ENCODE results near the gene TEAD1.

GRCh38 chr11:12815129-12815480 lies 140.9 kb downstream of the TEAD1 start:
- no peak for TF ChIP-seq CTCF (IDR thresholded peaks at IDR 0.05)
- TF ChIP-seq POLR2A (IDR thresholded peaks at IDR 0.05) = no peak
- TF ChIP-seq POLR2AphosphoS5 (IDR thresholded peaks at IDR 0.05) = no peak
